GM18508 (cell line): ENCODE measurements around the gene ZNF142.
"Not testable (repeated sequence)": the region's sequence is repeated elsewhere in the genome, so short reads cannot be mapped to it uniquely, and the experiment has no call there.

ENCODE experiments used
- ATAC-seq: cut with Tn5 transposase; IDR thresholded peaks from one replicate; pipeline ENCODE4 v1.9.1; 2021; ENCODE audit warnings: moderate number of reproducible peaks; ENCODE audit not compliant: insufficient read depth, unreplicated experiment

The ZNF142 gene, protein sequence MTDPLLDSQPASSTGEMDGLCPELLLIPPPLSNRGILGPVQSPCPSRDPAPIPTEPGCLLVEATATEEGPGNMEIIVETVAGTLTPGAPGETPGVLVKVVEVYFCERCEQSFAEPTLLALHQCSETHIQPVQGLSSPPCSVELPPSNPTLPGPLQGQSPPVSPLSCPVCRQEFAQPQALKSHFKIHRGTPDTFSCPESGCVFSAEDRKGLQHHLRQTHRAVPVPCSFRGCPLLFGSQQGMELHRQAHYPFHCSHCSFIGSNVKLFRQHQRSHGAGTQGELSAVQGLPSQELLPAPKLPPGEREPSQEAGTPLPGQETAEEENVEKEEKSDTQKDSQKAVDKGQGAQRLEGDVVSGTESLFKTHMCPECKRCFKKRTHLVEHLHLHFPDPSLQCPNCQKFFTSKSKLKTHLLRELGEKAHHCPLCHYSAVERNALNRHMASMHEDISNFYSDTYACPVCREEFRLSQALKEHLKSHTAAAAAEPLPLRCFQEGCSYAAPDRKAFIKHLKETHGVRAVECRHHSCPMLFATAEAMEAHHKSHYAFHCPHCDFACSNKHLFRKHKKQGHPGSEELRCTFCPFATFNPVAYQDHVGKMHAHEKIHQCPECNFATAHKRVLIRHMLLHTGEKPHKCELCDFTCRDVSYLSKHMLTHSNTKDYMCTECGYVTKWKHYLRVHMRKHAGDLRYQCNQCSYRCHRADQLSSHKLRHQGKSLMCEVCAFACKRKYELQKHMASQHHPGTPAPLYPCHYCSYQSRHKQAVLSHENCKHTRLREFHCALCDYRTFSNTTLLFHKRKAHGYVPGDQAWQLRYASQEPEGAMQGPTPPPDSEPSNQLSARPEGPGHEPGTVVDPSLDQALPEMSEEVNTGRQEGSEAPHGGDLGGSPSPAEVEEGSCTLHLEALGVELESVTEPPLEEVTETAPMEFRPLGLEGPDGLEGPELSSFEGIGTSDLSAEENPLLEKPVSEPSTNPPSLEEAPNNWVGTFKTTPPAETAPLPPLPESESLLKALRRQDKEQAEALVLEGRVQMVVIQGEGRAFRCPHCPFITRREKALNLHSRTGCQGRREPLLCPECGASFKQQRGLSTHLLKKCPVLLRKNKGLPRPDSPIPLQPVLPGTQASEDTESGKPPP (N-terminal part only)

DNA sequence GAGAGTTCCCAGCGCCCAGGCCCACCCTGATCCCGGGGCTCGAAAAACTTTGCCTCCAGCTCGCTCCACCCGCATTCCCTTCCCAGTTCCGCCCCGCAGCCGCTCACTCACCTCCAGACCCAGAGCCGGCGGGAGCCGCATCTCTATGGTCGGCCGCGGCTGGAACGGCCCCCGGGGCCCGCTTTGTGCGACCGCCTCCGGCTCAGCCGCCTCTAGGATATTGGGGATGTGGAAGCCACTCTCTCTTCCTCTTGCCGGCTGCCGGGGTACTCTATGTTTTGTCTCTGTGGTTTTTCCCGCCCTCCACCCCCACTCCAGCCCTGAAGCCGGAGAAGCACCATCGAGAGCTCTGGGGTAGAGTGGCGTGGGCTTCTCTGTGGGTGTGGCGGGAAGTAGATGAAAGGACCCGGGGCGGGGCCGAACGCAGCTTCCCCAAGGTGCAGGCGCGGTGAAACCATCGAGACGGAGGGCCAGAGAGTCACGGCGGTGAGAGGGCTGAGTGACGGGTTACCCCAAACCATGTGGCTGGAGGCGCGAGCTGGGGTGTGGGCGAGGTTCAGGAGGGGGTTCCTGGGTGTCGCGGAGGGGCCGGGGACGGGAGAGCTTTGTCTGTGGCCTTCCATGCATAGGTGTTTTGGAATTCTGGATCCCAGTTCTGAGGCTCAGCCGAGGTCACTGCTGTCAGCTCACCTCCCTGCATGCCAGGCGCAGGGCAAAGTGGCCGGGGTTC lies at the start of gene ZNF142, which contains the start of gene BCS1L:
Gene ZNF142 (minus strand): TSS at position 366 of the 730 bp plus-strand sequence. CDS start 3,194 bp downstream, outside the sequence.
Gene BCS1L (plus strand): TSS at position 426 of the 730 bp plus-strand sequence. CDS start 1,305 bp downstream, outside the sequence.
- peak; percentile 60 for ATAC-seq

DNA sequence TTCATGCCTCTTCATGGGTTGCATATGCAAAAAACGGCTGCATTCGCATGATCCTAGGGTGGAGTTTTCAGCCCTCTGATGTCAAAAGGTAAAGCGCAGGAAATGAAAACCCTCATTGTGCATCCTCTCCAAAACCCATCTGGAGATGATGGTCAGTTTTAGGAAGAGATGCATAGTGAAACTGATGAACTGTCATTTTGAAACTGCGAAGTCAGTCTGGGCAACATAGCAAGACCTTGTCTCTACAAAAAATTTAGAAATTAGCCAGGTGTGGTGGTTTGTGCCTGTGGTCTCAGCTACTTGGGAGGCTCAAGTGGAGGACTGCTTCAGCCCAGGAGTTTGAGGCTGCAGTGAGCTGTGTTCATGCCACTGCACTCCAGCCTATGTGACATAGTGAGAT lies 48.7 kb upstream of the ZNF142 start:
- ATAC-seq = peak; percentile 35

DNA sequence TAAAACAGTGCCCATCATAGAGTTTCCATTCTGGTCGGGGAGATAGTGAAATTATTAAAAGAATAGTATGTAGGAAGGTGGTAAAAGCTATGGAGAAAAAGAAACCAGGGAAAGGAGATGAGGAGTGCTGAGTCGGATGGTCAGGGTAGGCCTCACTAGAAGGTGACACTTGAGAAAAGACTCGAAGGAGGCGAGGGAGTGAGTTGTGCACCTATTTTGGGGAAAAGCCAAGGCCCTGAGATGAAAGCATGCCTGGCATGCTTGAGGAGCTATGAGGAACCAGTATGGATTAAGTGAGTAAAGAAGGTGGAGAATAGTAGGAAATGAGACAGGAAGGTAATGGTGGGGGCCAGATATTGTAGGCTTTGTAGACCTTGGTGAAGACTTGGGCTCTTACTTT lies 43.9 kb upstream of the ZNF142 start:
- ATAC-seq = no peak

DNA sequence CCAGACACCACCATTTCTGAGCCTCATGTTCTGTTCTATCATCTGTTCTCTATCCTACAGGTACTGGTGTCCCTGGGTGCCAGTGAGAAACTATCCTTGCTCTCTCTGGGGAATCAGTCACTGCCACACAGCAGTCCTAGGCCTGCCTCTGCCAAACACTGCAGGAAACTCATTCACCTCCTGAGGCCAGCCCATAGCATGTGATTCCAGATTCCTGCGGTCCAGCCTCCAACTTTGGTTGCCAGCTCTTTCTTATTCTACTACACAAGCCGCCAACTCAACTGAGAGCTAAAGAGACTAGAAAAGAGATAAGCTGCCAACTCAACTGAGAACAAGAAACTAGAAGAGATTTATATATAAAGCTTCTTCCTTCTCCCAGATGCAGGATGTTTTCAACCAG lies 42.4 kb upstream of the ZNF142 start:
- no peak for ATAC-seq

DNA sequence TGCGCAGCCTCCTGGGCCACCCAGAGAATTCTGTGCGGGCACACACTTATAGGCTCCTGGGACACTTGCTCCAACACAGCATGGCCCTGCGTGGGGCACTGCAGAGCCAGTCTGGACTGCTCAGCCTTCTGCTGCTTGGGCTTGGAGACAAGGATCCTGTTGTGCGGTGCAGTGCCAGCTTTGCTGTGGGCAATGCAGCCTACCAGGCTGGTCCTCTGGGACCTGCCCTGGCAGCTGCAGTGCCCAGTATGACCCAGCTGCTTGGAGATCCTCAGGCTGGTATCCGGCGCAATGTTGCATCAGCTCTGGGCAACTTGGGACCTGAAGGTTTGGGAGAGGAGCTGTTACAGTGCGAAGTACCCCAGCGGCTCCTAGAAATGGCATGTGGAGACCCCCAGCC lies 39.5 kb upstream of the ZNF142 start:
- no peak for ATAC-seq

DNA sequence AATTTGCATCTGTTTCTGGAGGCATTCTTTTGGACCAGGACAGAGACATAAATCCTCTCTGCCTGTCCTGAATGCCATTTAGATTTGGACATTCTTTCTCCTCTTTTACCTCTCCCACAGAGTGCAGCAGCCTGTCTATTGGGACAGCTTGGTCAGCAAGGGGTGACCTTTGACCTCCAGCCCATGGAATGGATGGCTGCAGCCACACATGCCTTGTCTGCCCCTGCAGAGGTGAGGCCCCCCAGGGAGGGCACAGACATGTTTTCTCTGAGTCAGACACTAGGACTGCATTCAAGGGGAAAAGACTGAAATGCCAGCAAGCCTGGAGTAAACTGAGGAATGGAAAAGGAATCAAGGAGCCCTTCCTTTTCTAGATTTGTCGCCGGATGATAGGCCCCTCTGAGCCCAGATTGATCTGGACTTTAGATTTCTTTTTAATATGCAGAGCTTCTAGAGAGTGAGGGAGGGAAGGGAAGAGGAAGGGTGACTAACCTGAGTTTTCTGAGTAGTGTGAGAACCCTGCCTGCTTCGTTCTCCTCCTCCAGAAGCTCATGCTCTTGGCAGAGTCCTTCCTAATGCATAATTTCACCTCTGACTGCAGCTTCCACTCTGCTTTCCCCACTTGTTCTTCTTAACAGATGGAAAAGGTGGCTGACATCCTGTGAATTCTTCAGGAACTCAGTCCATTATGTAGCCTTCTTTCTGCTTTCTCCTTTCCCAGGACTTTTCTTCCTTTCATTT lies 35.2 kb upstream of the ZNF142 start:
- no peak for ATAC-seq

DNA sequence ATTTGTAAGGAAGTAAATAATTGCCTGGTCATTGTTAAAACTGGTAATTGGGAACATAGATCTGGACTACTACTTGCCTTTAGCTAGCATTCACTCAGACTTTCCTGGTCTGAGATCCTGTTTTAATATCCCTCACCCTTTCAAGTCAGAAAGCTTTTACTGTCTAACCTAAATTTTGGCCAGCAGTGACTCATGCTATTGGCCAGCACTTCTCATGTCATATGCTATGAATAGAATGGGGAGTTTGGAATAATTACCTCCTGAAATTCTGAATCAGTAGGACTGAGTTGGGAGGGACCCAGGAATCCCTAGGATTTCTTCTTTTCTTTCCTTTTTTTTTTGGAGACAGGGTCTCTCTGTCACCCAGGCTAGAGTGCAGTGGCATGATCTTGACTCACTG lies 31.8 kb upstream of the ZNF142 start:
- no peak for ATAC-seq

DNA sequence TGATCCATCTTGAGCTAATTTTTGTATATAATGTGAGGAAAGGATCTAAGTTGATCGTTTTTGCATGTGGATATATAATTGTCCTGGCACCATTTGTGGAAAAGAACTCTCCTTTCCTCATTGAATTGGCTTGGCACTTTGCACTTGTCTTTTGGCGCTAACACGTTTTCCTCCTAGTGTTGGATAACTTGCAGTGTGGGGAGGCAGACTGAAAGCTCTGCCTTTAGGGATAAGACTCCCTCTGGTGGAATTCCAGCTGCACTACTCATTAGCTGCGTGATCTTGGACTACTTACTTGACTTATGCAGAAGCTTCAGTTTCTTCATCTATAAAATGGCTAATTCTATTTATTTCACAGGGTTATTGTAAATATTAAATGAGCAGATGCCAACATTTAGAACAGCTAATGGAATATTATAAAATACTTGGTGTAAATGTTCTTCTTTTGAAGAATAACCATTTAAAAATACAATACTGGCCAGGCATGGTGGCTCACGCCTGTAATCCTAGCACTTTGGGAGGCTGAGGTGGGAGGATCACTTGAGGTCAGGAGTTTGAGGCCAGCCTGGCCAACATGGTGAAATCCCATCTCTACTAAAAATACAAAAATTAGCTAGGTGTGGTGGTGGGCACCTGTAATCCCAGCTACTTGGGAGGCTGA lies 28.1 kb upstream of the ZNF142 start:
- ATAC-seq = not testable (repeated sequence)

DNA sequence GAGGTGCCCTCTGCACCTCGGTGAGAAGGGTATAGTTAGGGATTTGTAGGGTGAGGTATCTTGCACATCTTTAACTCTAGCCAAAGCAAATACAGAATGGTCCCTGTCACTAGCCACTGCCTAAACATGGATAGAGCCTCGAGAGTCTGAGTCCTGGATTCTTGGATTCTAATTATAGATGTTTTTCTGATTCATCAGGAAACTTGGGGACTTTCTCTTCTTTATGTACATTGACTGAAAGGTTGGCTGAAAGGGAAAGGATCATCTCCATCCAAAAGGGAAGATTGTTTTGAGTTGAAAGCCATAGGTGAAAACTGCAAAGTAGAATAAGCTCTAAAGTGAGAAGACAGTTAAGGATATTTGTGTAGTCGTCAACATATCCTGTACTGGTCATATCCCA lies 20.6 kb upstream of the ZNF142 start:
- ATAC-seq = no peak

DNA sequence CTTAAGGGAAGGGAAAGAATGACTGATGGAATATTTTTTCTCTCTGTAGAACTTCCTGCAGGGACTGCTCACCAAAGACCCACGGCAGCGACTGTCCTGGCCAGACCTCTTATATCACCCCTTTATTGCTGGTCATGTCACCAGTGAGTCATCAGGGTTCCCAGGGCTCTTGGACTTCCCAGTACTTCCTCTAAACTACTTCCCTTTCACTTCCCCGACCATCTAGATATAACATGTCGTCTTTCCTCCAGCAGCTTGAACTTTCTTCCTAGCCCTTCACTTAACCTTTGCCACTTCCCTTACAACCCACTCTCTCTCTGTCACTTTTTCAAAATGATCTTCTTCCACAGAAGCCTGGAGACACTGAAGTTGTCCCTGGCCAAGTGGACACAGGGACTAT lies 19.7 kb upstream of the ZNF142 start:
- ATAC-seq = no peak

DNA sequence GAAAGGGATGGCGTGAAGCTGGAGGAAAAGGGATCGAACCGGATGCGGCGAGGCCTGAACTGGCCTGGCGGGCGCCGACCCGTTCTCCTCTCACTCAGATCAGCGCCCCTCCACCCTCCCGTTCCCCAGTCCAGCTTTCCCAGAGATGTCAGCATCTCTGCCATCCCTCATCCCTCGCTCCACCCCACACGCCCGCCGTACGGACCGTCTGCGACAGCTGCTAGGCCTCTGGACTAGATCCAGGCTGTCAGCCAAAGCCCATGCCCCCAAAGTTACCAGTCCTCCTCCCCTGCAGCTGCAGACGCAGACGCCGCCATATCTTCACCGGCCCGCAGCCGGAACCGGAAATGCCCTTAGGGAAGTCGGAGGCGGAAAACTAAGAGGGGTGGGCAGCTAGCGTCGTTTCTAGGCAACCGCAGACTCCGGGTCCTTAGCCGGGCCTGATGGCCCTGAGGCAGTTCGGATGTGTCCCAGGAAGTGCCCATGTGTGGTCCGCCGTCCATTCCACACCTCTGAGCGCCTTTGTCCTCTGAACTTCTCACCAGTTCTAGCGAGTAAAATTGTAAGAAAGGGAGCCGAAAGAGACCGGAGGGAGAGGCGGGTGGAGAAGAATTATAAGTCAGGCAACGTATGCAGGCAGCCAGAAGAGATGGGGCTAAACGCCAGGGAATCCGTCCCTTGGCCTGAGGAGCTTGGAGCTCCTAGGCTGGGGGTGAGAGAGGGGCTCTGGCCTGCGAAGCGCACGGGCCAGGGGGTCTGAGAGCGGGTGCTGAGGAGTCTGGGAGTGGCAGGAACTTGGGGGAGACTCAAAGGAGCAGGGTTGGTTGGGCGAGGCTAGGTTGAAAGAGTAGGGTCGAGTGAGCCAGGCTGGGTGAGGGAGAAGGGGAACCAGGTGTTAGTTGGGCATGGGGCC lies 12.5 kb upstream of the ZNF142 start, which contains the start of the genes RNF25 and STK36:
Gene RNF25 (minus strand): TSS at position 349 of the 913 bp plus-strand sequence. CDS start 32 bp downstream, at position 317.
Gene STK36 (plus strand): TSS at position 433 of the 913 bp plus-strand sequence. CDS start 744 bp downstream, outside the sequence.
- ATAC-seq = no peak

DNA sequence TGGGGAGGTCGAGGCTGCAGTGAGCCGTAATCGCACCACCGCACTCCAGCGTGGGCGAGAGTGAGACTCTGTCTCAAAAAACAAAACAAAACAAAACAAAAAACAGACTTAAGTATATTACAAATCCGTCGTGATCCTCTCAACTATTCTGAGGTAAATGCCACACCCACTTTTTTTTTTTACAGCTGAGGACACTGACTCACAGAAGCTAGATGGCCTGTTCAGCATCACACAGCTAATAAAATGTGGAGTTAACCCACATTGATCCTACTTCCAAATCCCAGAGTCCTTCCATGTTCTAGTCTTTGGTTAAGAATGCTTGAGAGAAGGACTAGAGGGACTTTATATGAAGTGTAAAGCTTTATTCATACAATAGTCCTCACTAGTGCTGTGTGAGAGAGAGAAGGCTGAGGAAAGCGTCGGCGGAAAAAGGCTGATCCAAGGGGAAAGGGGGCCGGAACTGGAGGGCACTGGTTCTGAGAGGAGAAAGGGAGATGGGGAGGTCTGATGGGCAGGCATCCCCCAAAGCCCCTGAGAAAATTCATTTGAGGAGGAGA lies 11.8 kb upstream of the ZNF142 start:
- no peak for ATAC-seq

DNA sequence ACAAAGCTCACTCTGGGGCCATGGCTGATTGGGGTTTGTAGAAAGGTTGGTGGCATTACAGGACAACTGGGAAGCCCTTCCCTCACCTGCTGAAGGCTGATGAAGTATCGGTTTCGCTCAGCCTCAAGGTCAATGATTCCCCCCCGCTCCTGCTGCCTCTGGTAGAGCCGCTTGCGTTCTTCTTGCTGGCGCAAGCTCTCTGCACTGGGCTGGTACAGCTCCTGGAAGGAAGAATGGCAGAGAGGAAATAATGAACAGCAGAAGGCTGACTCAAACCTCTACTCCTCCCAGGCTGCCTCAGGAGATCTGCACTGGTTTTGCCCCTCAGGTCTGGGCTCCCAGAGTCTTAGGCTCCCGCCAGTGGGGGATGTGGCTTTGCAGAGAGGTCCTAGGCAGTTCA lies 5.2 kb upstream of the ZNF142 start:
- no peak for ATAC-seq

DNA sequence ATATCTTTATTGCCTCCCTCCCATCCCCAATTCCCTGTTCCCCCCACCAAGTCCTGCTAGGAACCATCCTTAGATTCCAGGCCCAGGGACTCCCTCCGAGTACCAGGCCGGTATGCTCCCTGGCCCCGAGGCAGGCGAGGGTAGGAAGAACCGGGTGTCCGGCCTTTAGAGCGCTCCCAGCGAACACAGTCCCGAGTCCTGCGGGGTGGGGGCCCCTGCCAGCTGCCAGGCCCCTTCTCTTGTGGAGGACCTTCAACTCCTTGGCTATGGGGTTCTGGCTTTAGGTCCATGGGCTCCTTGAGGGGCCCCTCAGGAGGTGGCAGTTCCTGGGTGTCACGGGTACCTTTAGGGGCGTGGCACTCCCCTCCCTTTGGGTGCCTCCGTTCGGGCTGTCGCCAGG lies 4.5 kb upstream of the ZNF142 start:
- no peak for ATAC-seq

DNA sequence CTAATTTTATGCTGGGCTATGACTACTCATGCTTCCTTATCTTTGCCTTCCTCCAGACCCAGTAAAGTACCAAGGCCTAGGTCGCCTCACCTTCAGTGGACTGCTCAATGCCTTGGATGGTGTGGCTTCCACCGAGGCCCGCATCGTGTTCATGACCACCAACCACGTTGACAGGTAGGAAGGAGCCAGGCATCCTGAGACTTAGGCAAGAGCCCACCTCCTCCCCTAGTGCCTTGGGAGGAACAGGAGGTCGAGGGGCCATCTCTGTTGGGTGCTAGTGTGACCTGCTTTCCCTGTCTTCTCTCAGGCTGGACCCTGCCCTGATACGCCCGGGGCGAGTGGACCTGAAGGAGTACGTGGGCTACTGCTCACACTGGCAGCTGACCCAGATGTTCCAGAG lies 3.4 kb upstream of the ZNF142 start:
- no peak for ATAC-seq

DNA sequence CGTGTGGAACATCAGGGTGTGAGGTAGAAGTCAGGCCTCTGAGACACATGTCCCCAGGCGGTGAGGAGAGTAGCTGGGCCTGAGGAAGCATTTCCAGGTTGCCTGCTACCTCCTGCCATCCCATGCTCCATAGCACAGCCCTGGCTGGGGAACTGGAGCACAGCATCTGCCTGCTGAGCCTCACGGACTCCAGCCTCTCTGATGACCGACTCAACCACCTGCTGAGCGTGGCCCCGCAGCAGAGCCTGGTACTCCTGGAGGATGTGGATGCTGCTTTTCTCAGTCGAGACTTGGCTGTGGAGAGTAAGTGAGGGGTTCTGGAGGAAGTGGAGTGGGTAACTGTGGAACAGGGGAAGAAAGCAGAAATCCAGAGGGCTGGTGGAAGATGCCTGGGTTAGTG lies 3.0 kb upstream of the ZNF142 start:
- no peak for ATAC-seq

DNA sequence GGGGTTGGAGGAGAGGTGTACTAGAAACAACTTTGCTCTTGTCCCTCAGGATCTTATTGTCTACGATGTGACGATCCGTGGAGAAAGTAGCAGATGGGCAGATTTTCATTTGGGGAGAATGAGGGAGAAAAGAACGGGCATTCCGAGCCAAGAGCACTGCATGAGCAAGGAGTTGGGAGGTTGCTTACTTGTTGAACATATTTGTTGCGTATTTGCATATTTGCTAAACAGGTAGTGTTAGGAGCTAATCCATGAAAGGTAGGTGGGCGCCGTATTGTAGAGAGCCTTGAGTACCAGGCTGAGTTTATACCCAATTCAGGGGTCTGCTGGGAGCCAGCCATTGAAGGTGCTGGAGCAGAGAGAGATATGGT lies 550 bp upstream of the ZNF142 start:
- no peak for ATAC-seq
